SK-N-SH (cell line): ENCODE measurements around the gene NUMBL. TPM values are rescaled to one million over a fixed set of nuclear protein-coding genes. Genes with fewer than 3 reads are reported as not detected.

Experiments
- CTCF ChIA-PET: fragments of 300-600, 350-600 bp; formaldehyde crosslinking; extraction: SDS; loops from one replicate; lab custom pipeline; 2021; lab: Yijun Ruan, JAX
- POLR2A ChIA-PET: fragments of 350-600 bp; sonication (Branson Sonifier 250); formaldehyde crosslinking; extraction: SDS; loops from one replicate; lab custom pipeline; 2020; ENCODE audit warnings: antibody characterized with exemption, inconsistent platforms; lab: Yijun Ruan, JAX
- DNase-seq: peaks from one replicate; pipeline ENCODE4 v3.0.0; 2012
- H2AFZ ChIP-seq: fragments of 200-600 bp; sonication (generic); 2 replicates; pipeline ENCODE4 v1.8.1; 2016; ENCODE audit warnings: antibody characterized with exemption, mild to moderate bottlenecking, low read depth
- H3F3A ChIP-seq: fragments of 200-600 bp; sonication (generic); replicated peaks from 2 replicates; pipeline ENCODE3; 2016; ENCODE audit warnings: antibody characterized with exemption, mild to moderate bottlenecking; ENCODE audit not compliant: insufficient read depth
- H3K27ac ChIP-seq, 2 experiments: fragments of 200-500 bp in 1 of 2; fragments of 200-600 bp in 1 of 2; sonication (Bioruptor generic) in 1 of 2; sonication (generic), shearing (Covaris generic) in 1 of 2; 2 replicates each; pipeline versions ENCODE4 v1.5.1 to v1.6.1; 2014 to 2016; ENCODE audit warnings: low read depth in 2 of 2, inconsistent platforms in 1 of 2, low read length in 1 of 2, mild to moderate bottlenecking in 1 of 2, mixed read lengths in 1 of 2
- H3K27me3 ChIP-seq: fragments of 200-600 bp; sonication (generic), shearing (Covaris generic); 2 replicates; pipeline ENCODE4 v1.6.1; 2016; ENCODE audit warnings: mixed run types; ENCODE audit not compliant: insufficient read depth
- H3K36me3 ChIP-seq, 2 experiments: fragments of 200-500 bp in 1 of 2; fragments of 200-600 bp in 1 of 2; sonication (Bioruptor generic) in 1 of 2; sonication (generic) in 1 of 2; replicated peaks in 1 of 2; 2 replicates each; pipeline versions ENCODE3 to v1.5.1; 2014 to 2016; ENCODE audit warnings: low read length in 1 of 2, mild to moderate bottlenecking in 1 of 2; ENCODE audit not compliant: insufficient read depth in 2 of 2, control insufficient read depth in 1 of 2
- H3K4me1 ChIP-seq, 2 experiments: fragments of 200-500 bp in 1 of 2; fragments of 200-600 bp in 1 of 2; sonication (Bioruptor generic) in 1 of 2; sonication (generic), shearing (Covaris generic) in 1 of 2; 2 replicates each; pipeline versions ENCODE4 v1.5.1 to v1.6.1; 2014 to 2016; ENCODE audit warnings: low read depth in 1 of 2, low read length in 1 of 2, mixed run types in 1 of 2; ENCODE audit not compliant: insufficient read depth in 2 of 2, control insufficient read depth in 1 of 2
- H3K4me2 ChIP-seq: fragments of 200-600 bp; sonication (generic), shearing (Covaris generic); 2 replicates; pipeline ENCODE4 v1.6.1; 2017; ENCODE audit warnings: mixed run types
- H3K4me3 ChIP-seq, 2 experiments: fragments of 200-500 bp in 1 of 2; fragments of 200-600 bp in 1 of 2; sonication (Bioruptor generic) in 1 of 2; sonication (generic), shearing (Covaris generic) in 1 of 2; 2 replicates each; pipeline versions ENCODE4 v1.5.1 to v1.8.1; 2014 to 2016; ENCODE audit warnings: low read depth in 2 of 2, inconsistent platforms in 1 of 2, low read length in 1 of 2, mild to moderate bottlenecking in 1 of 2, mixed read lengths in 1 of 2, moderate library complexity in 1 of 2
- H3K79me2 ChIP-seq: fragments of 200-600 bp; sonication (generic); 2 replicates; pipeline ENCODE4 v1.8.1; 2017; ENCODE audit warnings: mild to moderate bottlenecking; ENCODE audit not compliant: insufficient read depth
- H3K9ac ChIP-seq: fragments of 200-600 bp; sonication (generic); 2 replicates; pipeline ENCODE4 v1.6.1; 2017; ENCODE audit warnings: mixed run types
- H3K9me2 ChIP-seq: fragments of 200-600 bp; sonication (generic); 2 replicates; pipeline ENCODE4 v1.6.1; 2017; ENCODE audit warnings: mixed run types
- H3K9me3 ChIP-seq: fragments of 200-600 bp; sonication (generic); 2 replicates; pipeline ENCODE4 v1.6.1; 2017; ENCODE audit warnings: mixed run types, mild to moderate bottlenecking, moderate library complexity
- H4K20me1 ChIP-seq: fragments of 200-600 bp; sonication (generic); 2 replicates; pipeline ENCODE4 v1.6.1; 2017; ENCODE audit warnings: mild to moderate bottlenecking, mixed run types; ENCODE audit not compliant: insufficient read depth
- EZH2phosphoT487 ChIP-seq: fragments of 200-600 bp; sonication (generic); IDR thresholded peaks from 2 replicates; pipeline ENCODE4 v1.6.1; 2017; ENCODE audit warnings: low read depth, mixed run types, mild to moderate bottlenecking, antibody characterized with exemption, moderate library complexity, borderline replicate concordance
- GABPA ChIP-seq: IDR thresholded peaks from 2 replicates; pipeline ENCODE4 v1.4.0; 2012; ENCODE audit warnings: low read depth, mild to moderate bottlenecking
- GATA2 ChIP-seq: sonication (generic); formaldehyde crosslinking; IDR thresholded peaks from 2 replicates; pipeline ENCODE4 v1.5.0; 2020; ENCODE audit warnings: mild to moderate bottlenecking, missing genetic modification reagents
- NFIC ChIP-seq: IDR thresholded peaks from 2 replicates; pipeline ENCODE4 v1.4.0; 2012; ENCODE audit warnings: borderline replicate concordance
- PBX3 ChIP-seq: IDR thresholded peaks from 2 replicates; pipeline ENCODE4; 2012
- POLR2AphosphoS5 ChIP-seq: IDR thresholded peaks from 2 replicates; pipeline ENCODE4 v1.6.1; 2012; ENCODE audit warnings: low read depth, low read length
- RCOR1 ChIP-seq: fragments of 150-350 bp; IDR thresholded peaks from 2 replicates; pipeline ENCODE4 v1.6.1; 2017; ENCODE audit warnings: antibody characterized with exemption, low read length
- TEAD4 ChIP-seq: IDR thresholded peaks from 2 replicates; pipeline ENCODE4 v1.4.0; 2012; ENCODE audit warnings: mild to moderate bottlenecking, borderline replicate concordance; ENCODE audit not compliant: insufficient read depth
- YY1 ChIP-seq: IDR thresholded peaks from 2 replicates; pipeline ENCODE4 v1.4.0; 2012; ENCODE audit warnings: low read depth, mild to moderate bottlenecking
- WGBS: methylation state at CpG from one replicate; pipeline ENCODE4 v1.1.6; 2017; ENCODE audit warnings: low lambda C conversion rate; 5-methylcytosine and 5-hydroxymethylcytosine counted together
- polyA plus RNA-seq, 3 experiments: library from polyadenylated mRNA; depleted of rRNA; stranded (reverse); fragments of >200 nt; gene quantifications; 2 replicates each; pipeline ENCODE4 v1.2.3, GENCODE V29; 2012
- TF ChIP-seq, protein P1 (sequence below): IDR thresholded peaks from 2 replicates; pipeline ENCODE4 v1.6.1; 2012; ENCODE audit warnings: mild to moderate bottlenecking, low read depth, low read length, moderate library complexity
- TF ChIP-seq, protein P2 (sequence below): IDR thresholded peaks from 2 replicates; pipeline ENCODE4 v1.4.0; 2012; ENCODE audit warnings: low read depth, borderline replicate concordance

NUMBL gene
- polyA plus RNA-seq, 1 of the 3 experiments (the other 2 are of a cell fraction): 54.6 TPM

- H3K27ac ChIP-seq: no peak overlapping the region
- H3K4me3 ChIP-seq: no peak overlapping the region
- POLR2A ChIA-PET: interaction anchor here (0.6 kb wide), 1 partner anchor 87 kb away, joined by 3 read pairs; no protein-coding TSS in a partner anchor
- H2AFZ ChIP-seq: no peak overlapping the region
- peaks cover 8 to 19% of the 10 kb centered on the region in 2 experiments; a peak in 1 of 4 replicates for H3K4me1 ChIP-seq
- no peak overlapping the region for H3K4me2 ChIP-seq
- H4K20me1 ChIP-seq: peaks cover 7% of the 10 kb centered on the region; the same call in 1 of the 2 replicates
- WGBS: 82% methylated on average over 9 of the region's 9 CpGs
- no peak for TF ChIP-seq GABPA
- TF ChIP-seq TEAD4: no peak
- TF ChIP-seq, protein P1, sequence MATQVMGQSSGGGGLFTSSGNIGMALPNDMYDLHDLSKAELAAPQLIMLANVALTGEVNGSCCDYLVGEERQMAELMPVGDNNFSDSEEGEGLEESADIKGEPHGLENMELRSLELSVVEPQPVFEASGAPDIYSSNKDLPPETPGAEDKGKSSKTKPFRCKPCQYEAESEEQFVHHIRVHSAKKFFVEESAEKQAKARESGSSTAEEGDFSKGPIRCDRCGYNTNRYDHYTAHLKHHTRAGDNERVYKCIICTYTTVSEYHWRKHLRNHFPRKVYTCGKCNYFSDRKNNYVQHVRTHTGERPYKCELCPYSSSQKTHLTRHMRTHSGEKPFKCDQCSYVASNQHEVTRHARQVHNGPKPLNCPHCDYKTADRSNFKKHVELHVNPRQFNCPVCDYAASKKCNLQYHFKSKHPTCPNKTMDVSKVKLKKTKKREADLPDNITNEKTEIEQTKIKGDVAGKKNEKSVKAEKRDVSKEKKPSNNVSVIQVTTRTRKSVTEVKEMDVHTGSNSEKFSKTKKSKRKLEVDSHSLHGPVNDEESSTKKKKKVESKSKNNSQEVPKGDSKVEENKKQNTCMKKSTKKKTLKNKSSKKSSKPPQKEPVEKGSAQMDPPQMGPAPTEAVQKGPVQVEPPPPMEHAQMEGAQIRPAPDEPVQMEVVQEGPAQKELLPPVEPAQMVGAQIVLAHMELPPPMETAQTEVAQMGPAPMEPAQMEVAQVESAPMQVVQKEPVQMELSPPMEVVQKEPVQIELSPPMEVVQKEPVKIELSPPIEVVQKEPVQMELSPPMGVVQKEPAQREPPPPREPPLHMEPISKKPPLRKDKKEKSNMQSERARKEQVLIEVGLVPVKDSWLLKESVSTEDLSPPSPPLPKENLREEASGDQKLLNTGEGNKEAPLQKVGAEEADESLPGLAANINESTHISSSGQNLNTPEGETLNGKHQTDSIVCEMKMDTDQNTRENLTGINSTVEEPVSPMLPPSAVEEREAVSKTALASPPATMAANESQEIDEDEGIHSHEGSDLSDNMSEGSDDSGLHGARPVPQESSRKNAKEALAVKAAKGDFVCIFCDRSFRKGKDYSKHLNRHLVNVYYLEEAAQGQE: no peak
- no peak for TF ChIP-seq POLR2AphosphoS5
- no peak for TF ChIP-seq GATA2 (CRISPR knock-in tag)
- TF ChIP-seq YY1: no peak
- TF ChIP-seq, protein P2, sequence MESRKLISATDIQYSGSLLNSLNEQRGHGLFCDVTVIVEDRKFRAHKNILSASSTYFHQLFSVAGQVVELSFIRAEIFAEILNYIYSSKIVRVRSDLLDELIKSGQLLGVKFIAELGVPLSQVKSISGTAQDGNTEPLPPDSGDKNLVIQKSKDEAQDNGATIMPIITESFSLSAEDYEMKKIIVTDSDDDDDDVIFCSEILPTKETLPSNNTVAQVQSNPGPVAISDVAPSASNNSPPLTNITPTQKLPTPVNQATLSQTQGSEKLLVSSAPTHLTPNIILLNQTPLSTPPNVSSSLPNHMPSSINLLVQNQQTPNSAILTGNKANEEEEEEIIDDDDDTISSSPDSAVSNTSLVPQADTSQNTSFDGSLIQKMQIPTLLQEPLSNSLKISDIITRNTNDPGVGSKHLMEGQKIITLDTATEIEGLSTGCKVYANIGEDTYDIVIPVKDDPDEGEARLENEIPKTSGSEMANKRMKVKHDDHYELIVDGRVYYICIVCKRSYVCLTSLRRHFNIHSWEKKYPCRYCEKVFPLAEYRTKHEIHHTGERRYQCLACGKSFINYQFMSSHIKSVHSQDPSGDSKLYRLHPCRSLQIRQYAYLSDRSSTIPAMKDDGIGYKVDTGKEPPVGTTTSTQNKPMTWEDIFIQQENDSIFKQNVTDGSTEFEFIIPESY: no peak
- TF ChIP-seq NFIC: no peak
- no peak for TF ChIP-seq RCOR1
- no peak for TF ChIP-seq PBX3
- TF ChIP-seq EZH2phosphoT487: no peak
- TF ChIP-seq, all 33 proteins: peak for 0
- H3K36me3 ChIP-seq: peaks cover 0 to 28% of the 10 kb centered on the region in 2 experiments
- H3K27me3 ChIP-seq: no peaks in the 10 kb centered on the region
- peaks cover 5% of the 10 kb centered on the region for H3F3A ChIP-seq
- DNase-seq: no peak
- no peaks in the 10 kb centered on the region for H3K9me3 ChIP-seq
- CTCF ChIA-PET: interaction anchor here (0.6 to 1.9 kb wide), 3 partner anchors 59 to 87 kb away, joined by 3 to 7 read pairs (median 3); partner anchors contain the start of gene EGLN2
- H3K79me2 ChIP-seq: peaks cover 79% of the 10 kb centered on the region
- H3K9ac ChIP-seq: no peak overlapping the region
- H3K9me2 ChIP-seq: no peaks in the 10 kb centered on the region
Measured at GRCh38 chr19:40721936-40722661, 31.6 kb upstream of the NUMBL start.
